Activated gamma-delta T cell treated with Interleukin-2 at 50 U/mL for 16 hours (primary cell): ENCODE results near the gene C17orf114.

ENCODE experiments used
- DNase-seq: peaks from one replicate; pipeline ENCODE4 v3.0.0-alpha.2; 2020

C17orf114 gene

GRCh38 chr17:4786106-4786511 lies 16.0 kb downstream of the C17orf114 start, which contains the start of gene VMO1:
VMO1 (minus strand) TSS chr17:4786364; CDS start chr17:4786352, 12 bp downstream.
- no peak for DNase-seq

GRCh38 chr17:4785311-4786105 lies 16.6 kb downstream of the C17orf114 start:
- DNase-seq, result no peak

GRCh38 chr17:4782652-4783051 lies 19.5 kb downstream of the C17orf114 start:
- DNase-seq, result no peak

- DNase-seq, result no peak
These were observed 21.7 kb downstream of the C17orf114 start for GRCh38 chr17:4780325-4780955.

- DNase-seq, result no peak
These were observed 24.0 kb downstream of the C17orf114 start for GRCh38 chr17:4777969-4778760.

GRCh38 chr17:4772235-4772613 lies 29.9 kb downstream of the C17orf114 start:
- DNase-seq, result no peak

- no peak for DNase-seq
These were observed 30.5 kb downstream of the C17orf114 start, which contains the start of gene TM4SF5 for GRCh38 chr17:4771519-4772234. TM4SF5 (plus strand) TSS chr17:4771886; CDS start chr17:4771923, 37 bp downstream.

- no peak for DNase-seq
These were observed 32.5 kb downstream of the C17orf114 start for GRCh38 chr17:4769628-4770027.

- DNase-seq, result no peak
These were observed 33.8 kb downstream of the C17orf114 start for GRCh38 chr17:4768298-4768697.

GRCh38 chr17:4766723-4767122 lies 35.4 kb downstream of the C17orf114 start:
- DNase-seq, result no peak

- DNase-seq, result no peak
These were observed 35.9 kb downstream of the C17orf114 start for GRCh38 chr17:4766201-4766600.

- DNase-seq, result no peak
These were observed 37.5 kb downstream of the C17orf114 start for GRCh38 chr17:4764595-4764994.

GRCh38 chr17:4759776-4760236 lies 42.3 kb downstream of the C17orf114 start:
- no peak for DNase-seq

GRCh38 chr17:4753392-4753791 lies 48.7 kb downstream of the C17orf114 start:
- DNase-seq, result no peak

GRCh38 chr17:4751932-4752331 lies 50.2 kb downstream of the C17orf114 start:
- no peak for DNase-seq
